Kidney tubule cell (primary cell): ENCODE results near the gene SND1.

ENCODE experiments used
- DNase-seq: peaks from one replicate; pipeline ENCODE4 v3.0.0-alpha.2; 2018; ENCODE audit warnings: low spot score

Gene SND1

DNA sequence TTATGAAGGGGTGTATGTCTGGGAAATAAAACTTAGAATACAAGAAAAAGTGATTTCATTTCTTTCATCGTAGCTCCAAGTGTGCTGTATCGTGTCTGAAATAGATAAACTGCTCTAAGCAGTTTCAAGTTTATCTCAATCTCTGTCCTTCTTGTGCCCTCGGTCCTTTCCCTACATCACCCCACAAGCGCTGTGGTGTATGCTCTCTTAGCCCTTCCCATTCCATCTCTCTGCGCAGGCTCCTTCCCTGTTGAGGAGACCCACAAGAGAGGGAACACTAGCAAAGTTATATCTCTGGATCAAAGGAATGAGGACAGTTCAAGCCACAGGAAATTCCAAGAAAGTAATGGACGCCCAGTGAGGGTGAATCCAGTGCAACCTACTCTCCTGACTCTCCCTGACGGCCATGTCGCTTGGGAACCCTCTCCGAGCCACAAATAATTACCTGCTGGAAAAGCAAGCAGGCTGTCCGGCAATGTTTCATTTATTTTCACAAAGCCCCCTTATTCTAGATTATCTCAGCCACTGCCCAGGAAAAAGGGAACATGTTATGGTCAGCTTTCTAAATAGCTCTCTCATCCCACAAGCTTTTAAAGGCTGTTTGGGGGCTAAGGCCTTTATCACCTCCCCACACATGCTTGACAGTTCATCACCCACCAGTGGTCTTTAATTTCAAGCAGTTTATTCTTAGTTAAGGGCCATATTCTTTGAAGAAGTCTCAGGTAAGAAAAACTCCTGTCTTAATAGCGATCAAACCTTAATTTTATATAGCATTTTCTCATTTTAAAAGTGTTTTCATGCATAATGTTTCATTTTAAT is 344.5 kb downstream of the SND1 start:
- no peak for DNase-seq

DNA sequence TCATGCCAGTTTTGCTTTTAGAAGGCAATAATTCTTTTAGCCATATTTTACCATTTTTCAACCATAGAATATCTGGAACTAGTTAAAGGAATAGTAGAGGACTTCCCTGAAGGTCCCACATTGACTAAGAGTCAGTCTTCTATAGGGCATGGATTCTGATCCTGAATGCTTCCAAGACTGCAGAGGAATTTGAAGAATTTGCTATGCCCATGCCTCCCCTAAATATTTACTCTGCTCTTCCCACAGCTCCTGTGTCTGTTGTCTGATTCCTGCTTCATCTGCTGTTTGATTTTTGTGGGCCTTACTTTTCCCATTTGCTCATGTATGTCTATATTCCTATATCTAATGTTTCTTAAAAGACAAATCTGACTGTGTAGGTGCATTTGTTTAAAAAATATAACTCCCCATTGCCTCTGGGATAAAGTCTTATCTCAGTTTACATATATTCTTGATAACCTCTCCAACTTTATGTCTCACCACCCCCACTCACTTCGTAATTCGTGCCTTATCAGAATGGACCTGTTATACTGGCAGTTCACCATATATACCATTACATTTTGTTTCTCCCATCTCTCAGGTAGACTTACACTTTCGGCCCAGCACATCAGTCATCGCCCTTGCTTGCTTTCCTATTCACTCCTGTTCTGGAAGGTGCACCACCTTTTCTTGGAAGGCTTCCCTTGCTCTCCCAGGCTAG is 345.4 kb downstream of the SND1 start:
- peak; percentile 24 for DNase-seq

DNA sequence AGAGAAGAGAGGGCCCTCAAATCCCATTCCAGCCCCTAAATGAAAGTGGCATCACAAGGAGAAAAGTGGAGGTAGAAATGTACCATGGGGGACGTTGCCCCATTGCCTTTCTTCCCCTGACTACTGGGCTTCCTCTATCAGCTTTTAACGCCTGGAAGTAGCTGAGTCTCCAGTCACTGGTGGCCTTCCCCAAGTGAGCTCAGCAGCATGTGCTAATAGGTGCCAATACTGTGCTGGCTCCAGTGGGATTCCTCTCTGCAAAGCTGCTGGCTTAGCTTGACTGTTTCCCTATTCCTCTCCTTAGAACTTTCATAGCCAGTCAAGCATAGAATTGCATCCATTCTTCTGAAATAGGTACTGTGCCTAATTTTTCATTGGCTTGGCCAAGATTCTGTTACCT is 346.7 kb downstream of the SND1 start:
- DNase-seq = no peak

DNA sequence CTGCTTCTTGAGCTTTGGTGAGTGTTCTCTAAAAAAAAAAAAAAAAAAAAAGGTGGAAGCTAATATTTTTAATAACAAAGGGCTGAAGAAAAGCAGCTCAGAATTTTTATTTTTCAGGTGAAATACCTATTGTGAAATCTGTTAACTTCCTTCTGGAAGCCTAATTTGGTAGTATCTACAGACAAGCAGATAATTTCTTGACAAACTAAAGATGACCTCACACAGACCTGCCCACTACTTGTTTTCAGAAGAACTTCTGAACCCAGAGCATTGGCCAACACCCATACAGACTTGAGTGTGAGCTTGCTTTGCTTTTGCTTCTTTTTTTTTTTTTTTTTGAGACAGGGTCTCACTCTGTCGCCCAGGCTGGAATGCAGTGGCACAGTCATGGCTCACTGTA is 348.1 kb downstream of the SND1 start:
- no peak for DNase-seq

DNA sequence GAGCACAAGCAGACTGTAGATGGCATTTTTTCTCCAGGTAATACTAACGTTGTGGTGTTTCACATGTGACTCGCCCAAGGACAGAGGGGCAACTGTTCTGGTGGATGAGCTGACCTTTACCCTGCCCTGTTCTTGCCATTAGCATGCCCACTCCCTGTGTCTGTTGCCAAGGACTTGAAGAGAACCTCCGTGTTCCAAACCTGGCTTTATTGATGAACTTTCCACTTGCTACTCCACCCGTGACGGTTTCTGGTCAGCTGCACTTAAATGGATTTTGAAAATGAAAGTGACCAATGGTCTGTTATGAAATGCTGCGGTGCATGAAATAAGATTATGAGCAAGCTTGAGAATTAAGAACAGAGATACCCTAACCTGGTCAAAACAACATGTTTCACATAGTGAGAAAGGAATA is 348.9 kb downstream of the SND1 start:
- DNase-seq = peak; percentile 55

DNA sequence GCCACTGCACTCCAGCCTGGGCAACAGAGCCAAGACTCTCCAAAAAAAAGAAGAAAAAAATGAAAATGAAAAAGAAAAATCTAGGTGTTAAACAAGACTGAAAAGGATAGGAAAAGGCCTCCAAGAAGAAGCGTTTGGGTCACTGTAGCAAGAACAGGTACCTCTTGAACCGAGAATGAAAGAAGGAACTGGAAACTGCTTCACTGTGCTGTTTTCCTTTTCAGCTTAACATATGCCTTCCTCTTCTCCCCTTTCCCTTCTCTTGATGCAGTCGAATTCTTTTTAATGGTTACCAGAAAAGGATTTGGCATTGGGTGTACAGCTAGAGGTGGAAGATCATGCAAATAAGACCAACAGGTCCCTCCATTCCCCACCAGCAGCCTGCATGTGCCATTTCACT is 351.2 kb downstream of the SND1 start:
- no peak for DNase-seq

DNA sequence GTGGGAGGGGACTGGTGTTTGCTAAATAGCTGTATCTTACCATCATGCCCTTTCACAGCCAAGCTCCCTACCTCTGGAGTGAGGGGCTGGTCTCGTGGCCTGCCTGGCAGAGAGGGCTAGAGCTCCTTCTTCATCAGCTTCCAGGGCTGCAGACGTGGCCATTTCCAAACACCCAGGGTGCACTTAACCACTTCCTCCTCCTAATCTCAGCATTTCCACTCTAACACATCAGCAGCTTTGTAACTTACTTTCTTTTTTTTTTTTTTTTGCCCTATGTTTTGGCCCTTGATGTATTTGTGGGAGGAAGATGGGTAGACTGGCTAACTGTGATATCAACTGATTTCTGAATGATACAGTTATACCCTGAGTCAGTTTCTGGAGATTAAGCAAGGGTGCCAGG is 351.8 kb downstream of the SND1 start:
- no peak for DNase-seq

DNA sequence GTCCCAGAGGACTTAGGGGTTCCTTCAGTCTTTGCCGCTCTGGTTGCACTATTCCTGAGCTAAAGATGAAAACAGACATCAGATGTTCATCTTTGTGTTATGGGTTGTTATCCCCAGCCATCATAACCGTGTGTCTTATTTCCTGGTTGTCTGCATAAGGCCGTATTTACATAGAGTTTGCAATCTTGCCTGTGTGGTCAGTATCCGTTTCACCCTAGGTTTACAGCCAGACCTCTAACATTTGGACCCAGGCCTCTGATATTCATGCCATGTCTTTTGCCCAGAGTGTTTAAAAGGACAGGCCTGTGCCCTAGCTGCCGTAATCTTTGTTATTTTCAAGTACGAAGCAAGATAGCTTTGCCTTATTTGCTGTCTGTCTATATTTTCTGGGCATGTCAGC is 352.6 kb downstream of the SND1 start:
- no peak for DNase-seq

DNA sequence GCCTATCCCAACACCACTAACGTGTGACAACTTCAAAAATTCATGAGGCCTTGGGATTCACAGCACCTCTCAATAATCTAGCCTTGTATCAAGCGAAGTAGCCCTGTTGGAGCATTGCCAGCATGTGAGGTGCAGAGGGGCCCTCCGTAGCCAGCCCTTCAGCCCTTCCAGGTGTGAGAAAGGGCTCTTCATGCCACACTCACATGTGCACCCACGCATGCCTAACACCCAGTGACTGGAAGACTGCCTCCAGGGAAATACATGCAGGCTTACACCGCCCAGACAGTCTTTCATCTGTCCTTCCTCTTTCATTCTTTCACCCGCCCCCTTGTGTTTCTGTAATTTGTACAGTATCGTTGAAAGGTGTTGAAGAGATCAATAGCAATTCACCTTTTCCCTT is 353.1 kb downstream of the SND1 start:
- peak; percentile 45 for DNase-seq

DNA sequence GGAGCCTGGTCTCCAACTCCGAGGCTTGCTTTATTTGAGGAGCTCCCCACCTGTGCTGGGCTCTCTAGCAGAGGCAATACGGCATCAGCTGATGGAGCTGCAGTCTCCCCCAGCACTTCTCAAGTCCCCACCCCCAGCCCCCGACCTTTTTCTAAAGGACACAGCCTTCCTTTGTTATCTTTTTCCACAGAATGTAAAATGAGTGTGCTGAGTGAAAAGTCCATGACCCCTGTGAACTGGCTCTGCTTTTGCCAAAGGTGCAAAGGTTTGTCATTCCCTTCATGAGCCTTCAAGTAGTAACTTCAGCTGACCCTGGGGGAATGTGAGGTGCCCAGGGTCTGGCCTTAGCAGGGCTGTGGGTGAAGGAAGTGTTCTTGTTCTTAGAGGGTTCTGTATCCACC is 353.8 kb downstream of the SND1 start:
- DNase-seq = no peak

DNA sequence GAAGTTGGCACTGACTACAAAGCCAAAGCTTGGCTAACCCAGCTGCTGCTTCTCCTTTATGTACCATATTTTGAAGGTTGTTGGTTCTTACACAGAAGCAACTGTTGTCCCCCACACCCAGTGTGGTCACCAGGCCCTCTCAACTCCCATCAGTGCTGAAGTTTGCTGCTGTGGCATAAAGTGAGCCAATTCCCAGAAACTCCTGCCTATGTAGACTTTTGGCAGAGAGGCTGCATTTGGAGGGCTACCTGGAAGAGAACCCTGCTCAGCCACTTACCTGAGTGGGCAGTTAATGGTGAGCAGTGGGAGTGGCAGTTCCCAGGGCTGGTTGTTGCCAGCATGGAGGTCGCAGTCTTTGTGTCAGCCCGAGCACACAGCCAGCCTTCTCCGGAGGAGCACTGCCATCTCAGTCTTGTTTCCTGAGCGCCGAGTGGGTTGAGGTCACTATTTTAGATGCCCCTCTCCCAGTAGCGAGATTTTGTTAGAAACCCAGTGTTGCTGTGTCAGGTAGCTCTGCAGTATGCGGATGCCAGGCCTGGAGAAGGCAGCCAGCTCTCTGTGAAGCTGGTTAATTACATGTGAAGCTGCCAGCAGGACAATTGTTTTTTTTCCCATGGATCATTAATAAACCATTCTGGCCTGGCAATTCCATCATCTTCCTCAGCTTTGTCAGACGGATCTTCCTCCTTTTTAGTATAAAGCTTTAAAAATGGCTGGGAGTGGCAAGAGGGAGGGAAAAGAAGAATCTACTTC is 354.7 kb downstream of the SND1 start:
- no peak for DNase-seq

DNA sequence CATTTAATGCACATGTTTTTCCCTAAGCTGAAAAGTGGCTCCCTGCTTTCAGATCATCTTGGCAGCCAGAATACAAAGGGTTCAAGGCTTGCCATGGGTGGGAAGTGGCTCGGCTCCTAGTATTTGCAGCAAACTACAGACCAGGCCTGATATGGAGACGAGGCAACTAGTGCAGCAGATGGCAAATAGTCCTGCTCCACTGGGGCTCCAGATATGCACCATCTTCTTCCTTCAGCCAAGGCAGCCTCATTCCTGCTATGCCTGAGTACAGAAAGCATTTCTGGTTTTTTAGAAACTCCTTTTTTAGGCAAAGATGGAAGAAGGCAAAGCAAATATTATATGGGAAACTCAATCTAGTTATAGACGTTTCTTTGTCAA is 355.3 kb downstream of the SND1 start:
- DNase-seq = no peak

DNA sequence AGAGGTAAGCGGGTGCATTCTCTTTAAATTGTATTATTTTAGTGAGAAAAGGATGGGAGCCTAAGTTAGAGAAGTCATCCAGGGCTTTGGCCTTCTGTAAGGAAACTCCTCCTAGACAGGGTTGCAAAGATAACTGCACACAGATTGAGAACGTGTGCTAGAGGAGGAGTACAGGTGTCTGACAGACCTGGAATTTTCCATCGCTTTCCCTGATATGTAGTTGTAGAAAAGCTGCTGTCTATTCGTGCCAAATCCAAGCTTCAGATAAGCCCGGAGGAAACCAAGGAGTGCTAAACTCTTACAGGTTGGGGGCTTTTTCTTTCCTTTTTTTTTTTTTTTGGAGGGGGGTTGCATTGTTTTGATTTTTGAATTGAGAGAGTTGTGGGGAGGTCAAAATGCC is 356.1 kb downstream of the SND1 start:
- DNase-seq = no peak

DNA sequence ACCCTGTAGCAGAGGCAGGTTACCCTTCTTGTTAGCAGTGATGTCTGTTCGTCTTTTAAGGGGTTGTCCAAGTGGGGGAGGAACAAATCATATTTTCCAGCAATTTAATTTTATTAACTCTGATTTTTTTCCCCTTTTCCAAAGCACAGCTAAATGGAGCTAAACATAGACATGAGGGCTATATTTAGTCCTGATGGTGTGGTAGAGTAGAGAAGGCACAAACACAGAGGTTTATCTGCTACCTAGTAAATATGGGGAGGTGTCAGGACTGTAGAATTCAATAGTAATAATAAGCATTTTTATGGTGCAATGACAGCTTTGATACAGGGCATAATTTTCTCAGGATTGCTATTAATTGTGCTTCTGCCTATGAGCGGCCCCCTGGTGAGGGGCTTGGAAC is 356.8 kb downstream of the SND1 start:
- DNase-seq = no peak

DNA sequence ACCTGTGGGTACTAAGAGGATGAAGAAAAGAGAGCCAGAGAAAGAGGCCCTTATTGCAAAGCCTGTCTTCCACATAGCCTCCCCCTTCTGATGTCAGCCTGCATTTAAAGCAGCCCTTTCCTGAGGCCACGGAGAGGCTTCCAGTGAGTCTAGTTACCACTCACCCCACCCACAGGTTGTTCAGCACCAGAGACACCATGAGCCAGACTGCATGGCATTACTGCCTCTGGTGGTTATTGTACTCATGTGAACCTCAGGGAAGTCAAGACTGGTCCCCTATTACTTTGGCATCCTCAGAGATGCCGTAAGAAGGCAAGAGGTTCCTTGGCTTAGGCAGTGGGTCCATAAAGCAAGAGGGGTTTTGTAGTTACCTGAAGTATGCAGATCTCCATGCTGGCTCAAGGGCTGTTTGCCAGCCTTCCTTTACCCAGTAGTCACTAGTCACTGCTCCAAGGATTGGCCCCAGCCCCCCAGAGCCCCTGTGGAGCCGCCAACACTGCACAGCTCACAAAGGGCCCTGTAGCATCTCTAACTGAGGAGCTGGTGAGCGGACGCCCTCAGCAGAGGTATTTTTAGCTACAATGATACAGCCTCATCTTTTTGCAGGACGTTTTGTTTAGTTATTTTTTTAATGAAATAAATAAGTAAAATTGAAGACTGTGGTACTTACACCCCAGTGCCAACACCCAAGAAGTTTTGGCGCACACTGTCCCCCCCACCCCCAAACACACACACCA is 358.6 kb downstream of the SND1 start:
- DNase-seq = no peak

DNA sequence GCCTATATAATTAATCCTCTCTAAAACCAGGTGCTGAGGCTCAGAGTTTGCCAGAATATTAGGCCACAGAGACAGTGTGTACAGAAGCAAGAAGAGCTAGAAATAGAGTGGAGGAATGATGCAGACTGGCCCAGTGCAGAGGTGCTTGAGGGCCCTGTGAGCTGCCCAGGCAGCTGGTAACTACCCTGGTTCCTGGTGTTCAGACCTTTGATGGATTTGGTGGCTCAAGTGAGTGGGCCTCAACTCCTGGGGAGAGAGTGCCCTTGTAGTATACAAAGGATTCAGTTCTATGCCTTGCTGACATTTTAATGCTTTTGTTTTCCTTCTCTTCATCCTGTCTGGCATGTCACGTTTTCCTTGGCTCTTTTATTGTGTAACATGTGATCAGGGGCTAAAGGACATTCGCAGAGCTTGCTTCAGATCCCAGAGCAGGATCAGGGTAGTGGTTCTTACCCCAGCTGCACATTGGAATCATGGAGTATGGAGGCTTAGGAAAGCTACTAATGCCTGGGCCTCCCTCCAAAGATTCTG is 359.2 kb downstream of the SND1 start:
- DNase-seq = no peak

DNA sequence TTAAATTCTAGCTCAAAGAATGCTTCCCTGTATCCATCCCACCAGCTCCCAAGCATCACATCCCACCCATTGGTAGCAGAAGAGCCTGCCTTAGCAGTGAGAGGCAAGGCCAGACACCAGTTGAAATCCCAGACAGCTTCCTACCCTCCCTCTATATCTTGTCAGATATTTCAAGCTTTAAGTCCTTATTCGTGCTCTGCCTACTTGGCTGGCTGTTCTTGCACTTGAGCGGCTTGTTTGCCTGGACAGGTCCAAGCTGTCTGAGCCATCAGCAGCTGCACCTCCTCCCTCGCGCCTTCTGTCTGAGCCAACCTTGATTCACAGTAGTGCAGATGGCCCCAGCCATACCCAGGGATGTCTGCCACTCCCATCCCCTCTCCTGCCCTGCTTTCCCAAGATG is 362.8 kb downstream of the SND1 start:
- DNase-seq = no peak

DNA sequence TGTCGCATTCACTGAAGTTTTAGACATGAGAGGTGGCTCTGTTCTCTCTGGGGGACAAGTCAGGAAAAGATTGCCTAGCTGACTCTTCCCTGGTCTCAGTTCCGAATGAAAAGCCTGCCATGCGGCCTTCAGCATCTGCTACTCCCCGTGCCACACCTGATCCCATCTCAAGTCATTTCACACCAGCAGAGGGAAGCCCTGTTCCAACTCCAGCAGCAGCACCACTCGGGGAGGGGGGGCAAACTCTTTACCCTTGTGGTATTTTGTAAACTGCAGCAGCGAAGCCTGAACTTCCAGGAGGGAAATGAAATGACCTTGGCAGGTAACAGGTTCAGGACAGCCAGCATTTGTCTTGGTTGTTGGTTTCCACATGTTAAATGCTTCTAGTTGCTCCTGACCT is 365.5 kb downstream of the SND1 start:
- DNase-seq = no peak

DNA sequence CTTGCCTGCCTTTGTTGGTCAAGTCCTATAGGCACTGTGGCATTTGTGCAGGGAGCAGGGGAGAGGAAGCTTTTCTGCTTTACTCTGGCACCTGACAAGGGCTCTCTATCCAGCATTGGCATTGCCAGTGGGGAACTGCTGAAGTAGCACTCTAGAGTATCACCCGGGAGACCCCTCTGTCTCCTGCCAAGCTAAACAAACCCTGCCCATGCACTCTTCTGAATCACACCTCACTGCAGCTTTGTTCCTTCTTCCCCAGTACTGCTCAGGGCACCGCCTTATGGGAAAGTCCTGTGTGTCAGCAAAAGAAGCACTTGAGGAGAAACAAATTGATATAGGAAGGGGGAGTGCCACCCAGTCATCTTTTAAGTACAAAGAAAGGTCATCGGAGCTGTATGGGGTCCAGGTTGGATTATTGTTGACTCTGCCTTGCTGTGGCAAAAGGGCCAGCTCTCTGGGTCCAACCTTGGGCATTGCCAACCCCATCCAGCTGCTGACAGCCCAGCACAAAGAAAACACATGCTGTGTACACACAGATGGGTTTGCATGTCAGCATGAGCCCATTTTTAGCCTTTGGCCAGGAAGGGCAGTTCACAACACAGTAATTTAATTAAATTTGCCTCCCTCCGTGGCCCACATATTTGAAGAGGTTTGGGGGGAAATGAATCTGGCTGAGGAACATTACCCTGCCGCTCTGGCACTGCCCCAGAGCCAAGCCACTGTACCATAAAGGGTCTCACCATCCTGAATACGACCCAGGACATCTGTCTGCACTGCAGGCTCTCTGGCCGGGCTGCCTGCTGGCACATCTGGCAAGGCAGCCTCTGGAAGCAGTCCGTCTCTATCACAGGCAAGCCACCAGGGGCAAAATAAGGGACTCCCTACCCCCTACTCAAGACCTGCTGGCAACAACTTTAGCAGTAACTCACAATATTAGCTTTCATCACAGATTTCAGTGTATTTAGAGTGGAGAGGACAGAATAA is 366.2 kb downstream of the SND1 start:
- DNase-seq = peak; percentile 86

DNA sequence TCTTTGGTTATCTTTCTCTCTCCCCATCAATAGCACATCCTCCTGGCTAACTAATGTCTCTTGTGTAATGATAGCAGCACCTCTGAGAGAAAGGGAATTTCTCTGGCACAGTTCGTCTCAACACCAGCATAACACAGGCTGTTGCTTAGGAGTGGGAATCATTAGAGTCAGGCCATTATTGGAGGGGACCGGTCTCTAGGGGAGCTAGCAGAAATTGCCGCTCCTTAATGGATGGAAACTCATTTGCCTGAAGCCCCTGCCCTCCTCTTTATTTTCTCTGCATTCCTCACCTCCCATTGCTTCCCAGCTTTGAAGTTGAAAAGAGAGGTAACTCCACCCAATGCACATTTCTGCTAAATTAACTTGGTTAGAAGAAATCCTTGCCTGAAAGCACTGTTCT is 367.3 kb downstream of the SND1 start:
- no peak for DNase-seq

DNA sequence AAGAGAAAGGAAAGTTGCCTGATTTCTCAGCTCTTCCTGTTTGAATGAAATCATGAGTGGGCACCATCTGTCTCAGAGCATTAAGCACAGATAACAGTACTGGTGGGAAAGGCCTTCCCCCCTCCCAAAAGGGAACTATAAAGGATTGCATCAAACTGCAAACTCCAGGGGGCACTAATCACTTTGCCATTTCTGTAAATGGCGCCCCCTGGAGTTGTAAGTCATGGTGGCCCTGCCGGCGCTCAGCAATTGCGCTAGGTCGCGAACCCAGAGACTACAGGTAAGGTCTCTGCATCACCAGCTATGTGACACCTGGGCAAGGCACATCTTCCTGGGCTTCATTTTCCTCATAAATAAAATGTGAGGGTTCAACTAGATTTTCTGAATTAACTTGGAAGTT is 368.2 kb downstream of the SND1 start:
- DNase-seq = no peak
